GM12878 (cell line): Measurements from ENCODE around the gene EMX1. TPM values are rescaled to one million over a fixed set of nuclear protein-coding genes. Genes with fewer than 3 reads are reported as not detected.

Source experiments
- ATAC-seq: fragments of 200-7000 bp; cut with Tn5 transposase; 3 replicates; pipeline ENCODE4 v1.9.1; 2020; ENCODE audit warnings: mild to moderate bottlenecking, moderate library complexity
- BruUV-seq: library from RNA; stranded (reverse); fragments of 400-500 nt; replicated peaks from 2 replicates; lab custom pipeline; 2021; lab: Mats Ljungman, UMichigan
- CTCF ChIA-PET: fragments of 300-600 bp; sonication (Branson Sonifier 250); formaldehyde crosslinking; extraction: SDS; loops from one replicate; lab custom pipeline; 2021; ENCODE audit warnings: inconsistent platforms; lab: Yijun Ruan, JAX
- POLR2A ChIA-PET: fragments of 350-600 bp; formaldehyde crosslinking; extraction: SDS; loops from one replicate; lab custom pipeline; 2021; ENCODE audit warnings: inconsistent platforms; lab: Charles Lee
- RAD21 ChIA-PET: fragments of 300-600 bp; sonication (Branson Sonifier 250); formaldehyde crosslinking; loops from one replicate; lab custom pipeline; 2023; ENCODE audit warnings: antibody characterized with exemption; ENCODE audit not compliant: unreplicated experiment; lab: Charles Lee
- SMC1A ChIA-PET: fragments of 300-600 bp; sonication (Branson Sonifier 250); formaldehyde crosslinking; loops from one replicate; lab custom pipeline; 2023; ENCODE audit not compliant: unreplicated experiment, uncharacterized antibody; lab: Charles Lee
- DNase-seq: peaks from one replicate; pipeline ENCODE4 v3.0.0-alpha.2; 2011; ENCODE audit warnings: low read depth, low spot score
- FAIRE-seq: peaks from 3 replicates; lab custom pipeline; 2011; peaks lifted over from hg19 to GRCh38; lab: Jason Lieb, UNC
- H2AFZ ChIP-seq: 2 replicates; pipeline ENCODE4 v1.6.0; 2011; ENCODE audit warnings: low read depth, low read length, control low read depth; ENCODE audit not compliant: control insufficient read depth
- H3K27ac ChIP-seq: 2 replicates; pipeline ENCODE4 v1.5.1; 2011; ENCODE audit warnings: control low read depth; ENCODE audit not compliant: control insufficient read depth, insufficient read depth
- H3K27me3 ChIP-seq, 2 experiments: replicated peaks in 1 of 2; 2 replicates each; pipeline versions ENCODE4 v1.6.0 to v1.6.1; 2011; ENCODE audit warnings: low read length in 1 of 2; ENCODE audit not compliant: control insufficient read depth in 2 of 2, insufficient read depth in 2 of 2
- H3K36me3 ChIP-seq, 2 experiments: 2 replicates each; pipeline ENCODE4 v1.5.1; 2011; ENCODE audit warnings: low read length in 1 of 2; ENCODE audit not compliant: control insufficient read depth in 2 of 2, insufficient read depth in 2 of 2
- H3K4me1 ChIP-seq: 2 replicates; pipeline ENCODE4 v1.6.1; 2011; ENCODE audit warnings: mild to moderate bottlenecking, low read length, moderate library complexity, mixed read lengths; ENCODE audit not compliant: control insufficient read depth, insufficient read depth
- H3K4me2 ChIP-seq: 2 replicates; pipeline ENCODE4 v1.6.0; 2011; ENCODE audit warnings: control low read depth; ENCODE audit not compliant: control insufficient read depth, insufficient read depth
- H3K4me3 ChIP-seq: fragments of 200-600 bp; sonication (generic); 2 replicates; pipeline ENCODE4 v1.5.1; 2016
- H3K79me2 ChIP-seq: 2 replicates; pipeline ENCODE4 v1.6.0; 2011; ENCODE audit warnings: low read length; ENCODE audit not compliant: control insufficient read depth, insufficient read depth
- H3K9ac ChIP-seq: 2 replicates; pipeline ENCODE4 v1.8.0; 2011; ENCODE audit warnings: low read length, control low read depth, mixed read lengths; ENCODE audit not compliant: control insufficient read depth, insufficient read depth
- H3K9me3 ChIP-seq: replicated peaks from 3 replicates; pipeline ENCODE4 v1.5.1; 2011; ENCODE audit warnings: mild to moderate bottlenecking, low read length; ENCODE audit not compliant: control insufficient read depth, insufficient read depth
- H4K20me1 ChIP-seq: 2 replicates; pipeline ENCODE4 v1.6.0; 2011; ENCODE audit not compliant: control insufficient read depth, insufficient read depth
- CBFB ChIP-seq: IDR thresholded peaks from 2 replicates; pipeline ENCODE4 v1.6.1; 2016; ENCODE audit warnings: antibody characterized with exemption, low read depth
- CREB1 ChIP-seq: IDR thresholded peaks from 2 replicates; pipeline ENCODE4 v1.6.1; 2012; ENCODE audit warnings: low read depth, mild to moderate bottlenecking, inconsistent platforms
- E4F1 ChIP-seq: fragments of 450-650 bp; IDR thresholded peaks from 2 replicates; pipeline ENCODE4 v1.6.1; 2018; ENCODE audit warnings: borderline replicate concordance, mild to moderate bottlenecking; ENCODE audit not compliant: partially characterized antibody
- HCFC1 ChIP-seq: fragments of 150-350 bp; IDR thresholded peaks from 2 replicates; pipeline ENCODE4 v1.6.1; 2014; ENCODE audit warnings: low read length
- KAT2A ChIP-seq: conservative IDR thresholded peaks from 2 replicates; pipeline ENCODE4 v1.6.1; 2011; ENCODE audit warnings: low read depth, low read length; ENCODE audit not compliant: control insufficient read depth
- MAX ChIP-seq: IDR thresholded peaks from 2 replicates; pipeline ENCODE4 v1.6.1; 2012; ENCODE audit warnings: low read depth, low read length, improper control_type of control experiment
- MEF2A ChIP-seq: IDR thresholded peaks from 2 replicates; pipeline ENCODE4 v1.6.1; 2011; ENCODE audit warnings: low read depth, mild to moderate bottlenecking, low read length, moderate library complexity; ENCODE audit not compliant: insufficient read depth
- MYC ChIP-seq: IDR thresholded peaks from 2 replicates; pipeline ENCODE4 v1.6.1; 2011; ENCODE audit warnings: mild to moderate bottlenecking, low read length, moderate library complexity, inconsistent platforms; ENCODE audit not compliant: insufficient read depth, insufficient replicate concordance, insufficient read length, severe bottlenecking
- PAX8 ChIP-seq: fragments of 450-650 bp; IDR thresholded peaks from 2 replicates; pipeline ENCODE4 v1.6.1; 2017; ENCODE audit warnings: mild to moderate bottlenecking, moderate library complexity
- STAT3 ChIP-seq: IDR thresholded peaks from 2 replicates; pipeline ENCODE4 v1.6.1; 2011; ENCODE audit warnings: low read depth, low read length, improper control_type of control experiment
- SUPT20H ChIP-seq: IDR thresholded peaks from 2 replicates; pipeline ENCODE4 v1.6.1; 2011; ENCODE audit warnings: low read depth, mild to moderate bottlenecking, low read length, moderate library complexity, borderline replicate concordance; ENCODE audit not compliant: control insufficient read depth
- ZBED1 ChIP-seq: IDR thresholded peaks from 2 replicates; pipeline ENCODE4 v1.6.1; 2016; ENCODE audit warnings: borderline replicate concordance
- WGBS: methylation state at CpG from one replicate; pipeline ENCODE4 v1.1.6; 2016; ENCODE audit warnings: low lambda C conversion rate; ENCODE audit not compliant: insufficient replicate concordance, insufficient coverage; ENCODE audit errors: missing lambda C conversion rate; 5-methylcytosine and 5-hydroxymethylcytosine counted together
- in situ Hi-C: fragments of 300-500 bp; cut with MboI; formaldehyde crosslinking; loops from 9 replicates; pipeline ENCODE4 v1.14.3; 2018; ENCODE audit warnings: mixed read lengths
- intact Hi-C: fragments of 100-400 bp; cut with micrococcal nuclease; formaldehyde crosslinking; loops from one replicate; pipeline ENCODE4 v1.14.2; 2022; ENCODE audit not compliant: unreplicated experiment
- polyA plus RNA-seq, 11 experiments: library from polyadenylated mRNA; depleted of rRNA in 4 of 11; unstranded in 6 of 11; stranded (reverse) in 5 of 11; fragments of >200 nt; fragmentation: Nextera tagmentation in 4 of 11; fragmentation: Illumina TruSeq in 1 of 11; extraction: Ambion mirVana in 4 of 11; extraction: Trizol in 1 of 11; gene quantifications; 1 replicate in 1 of 11; 2 replicates in 10 of 11; pipeline versions ENCODE4 v1.2.1 to v1.2.3, GENCODE V29; 2011 to 2016; ENCODE audit warnings: inconsistent platforms in 2 of 11, missing spikeins in 2 of 11, low read depth in 1 of 11
- total RNA-seq, 4 experiments: library from RNA; depleted of rRNA in 3 of 4; stranded (reverse); fragments of >200 nt in 3 of 4; fragmentation: Illumina TruSeq in 1 of 4; extraction: Trizol in 1 of 4; gene quantifications; 2 replicates each; pipeline versions ENCODE4 v1.2.1 to v1.2.3, GENCODE V29; 2013 to 2021
- TF ChIP-seq, protein P1 (sequence below): fragments of 450-650 bp; IDR thresholded peaks from 2 replicates; pipeline ENCODE4 v1.6.1; 2017; ENCODE audit warnings: mild to moderate bottlenecking, moderate library complexity

EMX1 gene
- total and polyA plus RNA-seq, 10 of the 15 experiments (the other 5 are each of a cell fraction or from before 2014, with no cell fraction given) = 0.07 to 5.1 (median 1.2) TPM; not detected in 1

DNA sequence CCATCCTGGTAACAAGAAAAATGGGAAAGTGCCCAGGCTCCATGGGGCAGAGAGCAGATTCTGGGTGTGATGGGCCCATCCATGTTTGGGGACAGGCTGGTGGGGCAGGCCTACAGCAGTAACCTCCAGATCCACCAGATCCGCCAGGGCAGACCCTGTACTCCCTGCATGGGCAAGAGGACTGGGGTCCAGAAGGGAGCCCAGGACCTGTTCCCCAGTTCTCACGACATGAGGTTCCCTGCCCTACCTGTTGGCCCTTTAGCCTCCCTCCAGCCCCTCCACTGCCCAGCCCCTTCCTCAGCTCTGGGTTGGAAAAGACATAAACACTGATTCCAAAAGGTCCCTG is 38.7 kb downstream of the EMX1 start:
- H3K79me2 ChIP-seq = no peaks in the 10 kb centered on the region
- intact Hi-C loops = no loop called here
- H3K4me1 ChIP-seq = no peaks in the 10 kb centered on the region
- no peak overlapping the region for H3K27ac ChIP-seq
- WGBS = 38% methylated on average over 2 of the region's 2 CpGs
- ChIA-PET CTCF (interaction anchor here (1.1 to 2.7 kb wide), 2 partner anchors 18 to 63 kb away, joined by 9 to 16 read pairs; no protein-coding TSS in a partner anchor), SMC1A (no interaction called here), POLR2A (no interaction called here), RAD21 (no interaction called here)
- H2AFZ ChIP-seq = no peak overlapping the region
- no peaks in the 10 kb centered on the region for H4K20me1 ChIP-seq
- ATAC-seq = no peak
- H3K4me3 ChIP-seq = no peak overlapping the region
- DNase-seq = no peak
- BruUV-seq = no TSS peak
- H3K27me3 ChIP-seq = no peaks in the 10 kb centered on the region
- no peaks in the 10 kb centered on the region for H3K36me3 ChIP-seq
- no peak for FAIRE-seq
- no peak overlapping the region for H3K9ac ChIP-seq
- H3K4me2 ChIP-seq = no peak overlapping the region
- in situ Hi-C loops = no loop called here
- H3K9me3 ChIP-seq = no peaks in the 10 kb centered on the region
- TF ChIP-seq CBFB (no peak), ZBED1 (no peak), CREB1 (no peak), STAT3 (no peak), PAX8 (no peak), MAX (no peak), MEF2A (no peak), HCFC1 (no peak), KAT2A (no peak), SUPT20H (no peak), E4F1 (no peak), MYC (no peak)
- TF ChIP-seq, protein P1, sequence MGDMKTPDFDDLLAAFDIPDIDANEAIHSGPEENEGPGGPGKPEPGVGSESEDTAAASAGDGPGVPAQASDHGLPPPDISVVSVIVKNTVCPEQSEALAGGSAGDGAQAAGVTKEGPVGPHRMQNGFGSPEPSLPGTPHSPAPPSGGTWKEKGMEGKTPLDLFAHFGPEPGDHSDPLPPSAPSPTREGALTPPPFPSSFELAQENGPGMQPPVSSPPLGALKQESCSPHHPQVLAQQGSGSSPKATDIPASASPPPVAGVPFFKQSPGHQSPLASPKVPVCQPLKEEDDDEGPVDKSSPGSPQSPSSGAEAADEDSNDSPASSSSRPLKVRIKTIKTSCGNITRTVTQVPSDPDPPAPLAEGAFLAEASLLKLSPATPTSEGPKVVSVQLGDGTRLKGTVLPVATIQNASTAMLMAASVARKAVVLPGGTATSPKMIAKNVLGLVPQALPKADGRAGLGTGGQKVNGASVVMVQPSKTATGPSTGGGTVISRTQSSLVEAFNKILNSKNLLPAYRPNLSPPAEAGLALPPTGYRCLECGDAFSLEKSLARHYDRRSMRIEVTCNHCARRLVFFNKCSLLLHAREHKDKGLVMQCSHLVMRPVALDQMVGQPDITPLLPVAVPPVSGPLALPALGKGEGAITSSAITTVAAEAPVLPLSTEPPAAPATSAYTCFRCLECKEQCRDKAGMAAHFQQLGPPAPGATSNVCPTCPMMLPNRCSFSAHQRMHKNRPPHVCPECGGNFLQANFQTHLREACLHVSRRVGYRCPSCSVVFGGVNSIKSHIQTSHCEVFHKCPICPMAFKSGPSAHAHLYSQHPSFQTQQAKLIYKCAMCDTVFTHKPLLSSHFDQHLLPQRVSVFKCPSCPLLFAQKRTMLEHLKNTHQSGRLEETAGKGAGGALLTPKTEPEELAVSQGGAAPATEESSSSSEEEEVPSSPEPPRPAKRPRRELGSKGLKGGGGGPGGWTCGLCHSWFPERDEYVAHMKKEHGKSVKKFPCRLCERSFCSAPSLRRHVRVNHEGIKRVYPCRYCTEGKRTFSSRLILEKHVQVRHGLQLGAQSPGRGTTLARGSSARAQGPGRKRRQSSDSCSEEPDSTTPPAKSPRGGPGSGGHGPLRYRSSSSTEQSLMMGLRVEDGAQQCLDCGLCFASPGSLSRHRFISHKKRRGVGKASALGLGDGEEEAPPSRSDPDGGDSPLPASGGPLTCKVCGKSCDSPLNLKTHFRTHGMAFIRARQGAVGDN = no peak
